Tibial nerve (tissue), 4 donors: Measurements from ENCODE around the gene COL4A1. TPM values are rescaled to one million over a fixed set of nuclear protein-coding genes. Genes with fewer than 3 reads are reported as not detected.

Experiments used
- DNase-seq, 2 donors: peaks; one replicate each; pipeline ENCODE4 v3.0.0-alpha.2; 2019; ENCODE audit warnings: low spot score in 2 of 2
- H3K27ac ChIP-seq, 4 donors: fragments of 200-600 bp; sonication (generic) in 3 of 4; one replicate each; pipeline ENCODE4 v1.5.1; 2017 to 2019; ENCODE audit warnings: mild to moderate bottlenecking in 1 of 4
- H3K27me3 ChIP-seq, 2 donors: fragments of 200-600 bp; sonication (generic) in 1 of 2; one replicate each; pipeline versions ENCODE4 v1.5.1 to v1.6.0; 2017 to 2019
- H3K36me3 ChIP-seq, 3 donors: fragments of 200-600 bp; sonication (generic); one replicate each; pipeline ENCODE4 v1.5.1; 2018 to 2019
- H3K4me1 ChIP-seq, 4 donors: fragments of 200-600 bp; sonication (generic) in 3 of 4; one replicate each; pipeline ENCODE4 v1.5.1; 2017 to 2019
- H3K4me3 ChIP-seq, 4 donors: fragments of 200-600 bp; sonication (generic) in 3 of 4; one replicate each; pipeline ENCODE4 v1.5.1; 2017 to 2019; ENCODE audit warnings: mild to moderate bottlenecking in 1 of 4, moderate library complexity in 1 of 4
- H3K9me3 ChIP-seq, 4 donors: fragments of 200-600 bp; sonication (generic) in 3 of 4; one replicate each; pipeline ENCODE4 v1.5.1; 2017 to 2019
- EP300 ChIP-seq, 2 donors: sonication (generic); formaldehyde crosslinking; IDR thresholded peaks; one replicate each; pipeline ENCODE4 v1.6.1; 2017; ENCODE audit warnings: antibody characterized with exemption in 2 of 2, mild to moderate bottlenecking in 1 of 2
- POLR2A ChIP-seq, 2 donors: fragments of 450-650 bp; IDR thresholded peaks; one replicate each; pipeline ENCODE4 v1.6.1; 2017; ENCODE audit warnings: antibody characterized with exemption in 2 of 2, mild to moderate bottlenecking in 2 of 2, moderate library complexity in 2 of 2
- WGBS, 2 donors: methylation state at CpG; one replicate each; pipeline ENCODE4 v1.1.5; 2018; 5-methylcytosine and 5-hydroxymethylcytosine counted together
- total RNA-seq, 4 donors: library from RNA; depleted of rRNA; stranded (reverse); fragments of >200 nt; gene quantifications; one replicate each; pipeline ENCODE4 v1.1.0, GENCODE V29; 2016
- TF ChIP-seq, protein P1 (sequence below), 5 experiments: fragments of 200-600 bp in 3 of 5; fragments of 450-650 bp in 2 of 5; sonication (generic) in 3 of 5; IDR thresholded peaks; one replicate each; pipeline ENCODE4 v1.5.1; 2016 to 2019; ENCODE audit warnings: antibody characterized with exemption in 5 of 5, mild to moderate bottlenecking in 3 of 5, moderate library complexity in 2 of 5

COL4A1 gene
- total RNA-seq, 4 donors from 2014 or later: 385 to 583 (median 526) TPM

DNA sequence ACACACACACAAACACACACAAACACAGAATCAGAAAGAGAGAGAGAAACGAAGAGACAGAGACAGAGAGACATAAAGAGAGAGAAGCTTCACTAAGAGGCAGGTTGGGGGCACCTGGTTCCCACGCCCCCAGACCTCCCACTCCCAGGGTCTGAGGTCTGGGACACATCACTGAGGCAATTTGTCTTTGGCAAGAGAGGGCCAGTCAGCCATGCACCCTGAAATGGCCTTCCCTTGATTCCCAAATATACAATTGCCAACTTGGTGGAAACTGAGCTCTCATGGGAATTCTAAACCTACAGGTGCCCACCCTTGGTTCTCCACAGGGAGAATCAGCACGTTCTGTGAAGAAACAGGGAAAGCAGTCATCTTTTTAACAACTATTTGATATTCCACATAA is 79.5 kb downstream of the COL4A1 start:
- TF ChIP-seq POLR2A (IDR thresholded peaks at IDR 0.05): no peak
- TF ChIP-seq, protein P1, sequence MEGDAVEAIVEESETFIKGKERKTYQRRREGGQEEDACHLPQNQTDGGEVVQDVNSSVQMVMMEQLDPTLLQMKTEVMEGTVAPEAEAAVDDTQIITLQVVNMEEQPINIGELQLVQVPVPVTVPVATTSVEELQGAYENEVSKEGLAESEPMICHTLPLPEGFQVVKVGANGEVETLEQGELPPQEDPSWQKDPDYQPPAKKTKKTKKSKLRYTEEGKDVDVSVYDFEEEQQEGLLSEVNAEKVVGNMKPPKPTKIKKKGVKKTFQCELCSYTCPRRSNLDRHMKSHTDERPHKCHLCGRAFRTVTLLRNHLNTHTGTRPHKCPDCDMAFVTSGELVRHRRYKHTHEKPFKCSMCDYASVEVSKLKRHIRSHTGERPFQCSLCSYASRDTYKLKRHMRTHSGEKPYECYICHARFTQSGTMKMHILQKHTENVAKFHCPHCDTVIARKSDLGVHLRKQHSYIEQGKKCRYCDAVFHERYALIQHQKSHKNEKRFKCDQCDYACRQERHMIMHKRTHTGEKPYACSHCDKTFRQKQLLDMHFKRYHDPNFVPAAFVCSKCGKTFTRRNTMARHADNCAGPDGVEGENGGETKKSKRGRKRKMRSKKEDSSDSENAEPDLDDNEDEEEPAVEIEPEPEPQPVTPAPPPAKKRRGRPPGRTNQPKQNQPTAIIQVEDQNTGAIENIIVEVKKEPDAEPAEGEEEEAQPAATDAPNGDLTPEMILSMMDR (IDR thresholded peaks at IDR 0.05): no peak
- TF ChIP-seq EP300 (IDR thresholded peaks at IDR 0.05): no peak
- H3K4me3 ChIP-seq: no peak overlapping the region
- peak overlapping the region in 2 of 4 donors; percentile 46 to 72 for H3K27ac ChIP-seq
- no peaks in the 10 kb centered on the region for H3K27me3 ChIP-seq
- H3K9me3 ChIP-seq: no peaks in the 10 kb centered on the region
- WGBS, 2 donors: 66 to 86% methylated on average over 3 of the region's 3 CpGs
- H3K36me3 ChIP-seq: no peaks in the 10 kb centered on the region
- peaks cover 0 to 53% (median 21%) of the 10 kb centered on the region in 4 donors for H3K4me1 ChIP-seq
- no peak for DNase-seq

DNA sequence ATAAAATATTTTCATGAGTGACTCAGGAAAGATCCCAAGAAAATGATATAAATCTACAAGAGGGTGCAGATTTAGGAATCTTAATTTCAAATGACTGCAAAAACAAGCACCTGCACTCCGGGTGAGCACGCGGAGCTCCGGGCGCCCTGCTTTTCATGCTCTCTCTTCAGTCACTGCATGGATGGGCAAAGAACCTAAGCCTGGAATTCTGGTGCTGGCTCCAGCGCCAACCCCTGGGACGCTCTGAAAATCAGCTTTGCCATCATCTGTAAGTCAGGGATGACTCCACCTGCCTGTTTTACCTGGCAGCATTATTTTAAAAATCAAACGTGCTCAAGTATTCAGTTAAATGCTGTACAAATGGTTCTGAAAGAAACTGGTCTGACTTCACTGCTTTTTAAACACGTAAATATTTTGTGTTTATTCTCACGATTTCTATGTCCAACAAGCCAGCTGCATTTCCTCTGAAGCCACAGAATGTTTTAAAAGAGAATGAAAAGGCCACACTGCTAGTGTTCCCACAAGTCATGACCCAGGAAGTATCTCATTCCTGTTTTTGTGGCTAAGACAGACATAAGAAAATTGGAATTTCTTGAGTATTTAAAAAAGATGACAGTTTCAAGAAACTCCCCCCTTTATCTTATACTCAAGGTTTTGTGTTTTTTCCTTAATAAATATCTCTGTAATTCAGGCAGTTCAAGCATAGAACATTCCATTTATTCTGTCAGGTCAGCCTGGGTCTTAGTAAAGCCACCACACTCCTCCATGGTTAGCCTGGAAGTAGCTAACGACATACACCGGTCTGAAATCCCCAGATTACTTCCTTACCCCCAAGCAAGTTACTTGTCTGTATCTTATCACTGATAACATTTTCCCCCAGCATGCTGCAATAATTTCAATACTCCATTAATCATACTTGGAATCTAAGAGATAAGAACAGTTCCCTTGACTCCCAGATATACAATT is 81.1 kb downstream of the COL4A1 start:
- no peak for DNase-seq
- Histone ChIP-seq H3K36me3 (no peaks in the 10 kb centered on the region), H3K27ac (peak overlapping the region in 3 of 4 donors; percentile 13 to 61 (median 38)), H3K27me3 (no peaks in the 10 kb centered on the region), H3K9me3 (no peaks in the 10 kb centered on the region), H3K4me3 (no peak overlapping the region), H3K4me1 (peaks cover 0 to 59% (median 23%) of the 10 kb centered on the region in 4 donors)
- 62% methylated on average over 12 of the region's 12 CpGs for WGBS, 2 donors
- TF ChIP-seq EP300 (IDR thresholded peaks at IDR 0.05): no peak
- TF ChIP-seq, protein P1 (IDR thresholded peaks at IDR 0.05): no peak
- TF ChIP-seq POLR2A (IDR thresholded peaks at IDR 0.05): no peak

DNA sequence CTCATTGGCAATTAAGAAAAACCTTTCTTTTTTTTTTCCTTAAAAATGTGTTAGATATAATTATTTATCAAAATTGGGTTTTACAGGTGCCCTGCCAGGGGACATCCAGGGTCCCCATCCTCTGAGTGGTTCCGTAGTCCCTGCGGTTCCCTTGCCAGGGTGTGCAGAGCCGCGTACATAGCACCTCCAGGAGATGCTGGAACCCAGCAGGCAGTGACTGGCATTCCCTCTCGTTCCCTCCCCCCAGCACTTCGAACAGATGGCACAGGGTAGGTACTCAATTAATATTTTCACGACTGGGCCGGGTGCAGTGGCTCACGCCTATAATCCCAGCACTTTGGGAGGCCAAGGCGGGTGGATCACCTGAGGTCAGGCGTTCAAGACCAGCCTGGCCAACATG is 82.0 kb downstream of the COL4A1 start:
- no peaks in the 10 kb centered on the region for H3K36me3 ChIP-seq
- no peaks in the 10 kb centered on the region for H3K9me3 ChIP-seq
- peaks cover 0 to 67% (median 25%) of the 10 kb centered on the region in 4 donors for H3K4me1 ChIP-seq
- 93 to 95% methylated on average over 11 of the region's 11 CpGs for WGBS, 2 donors
- DNase-seq: no peak
- no peak overlapping the region for H3K27ac ChIP-seq
- no peak overlapping the region for H3K4me3 ChIP-seq
- H3K27me3 ChIP-seq: no peaks in the 10 kb centered on the region
- TF ChIP-seq, protein P1 (IDR thresholded peaks at IDR 0.05): no peak
- TF ChIP-seq EP300 (IDR thresholded peaks at IDR 0.05) (no peak), POLR2A (IDR thresholded peaks at IDR 0.05) (no peak)

DNA sequence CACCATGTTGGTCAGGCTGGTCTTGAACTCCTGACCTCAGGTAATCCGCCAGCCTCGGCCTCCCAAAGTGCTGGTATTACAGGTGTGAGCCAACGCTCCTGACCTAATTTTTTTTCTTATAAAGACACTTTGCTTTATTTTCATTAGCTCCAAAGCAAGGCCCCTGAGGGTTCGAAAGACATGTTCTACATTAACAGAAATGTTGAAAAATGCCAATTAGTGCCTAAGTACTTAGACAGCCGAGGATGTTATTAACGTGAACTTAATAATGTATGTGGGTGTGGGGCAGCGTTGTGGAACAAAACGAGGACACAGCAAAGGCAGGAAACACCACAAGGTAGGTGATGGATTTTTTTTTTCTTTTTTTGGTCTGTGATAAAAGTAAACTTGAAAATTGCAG is 82.4 kb downstream of the COL4A1 start:
- no peak for TF ChIP-seq EP300 (IDR thresholded peaks at IDR 0.05)
- Histone ChIP-seq H3K4me1 (peaks cover 0 to 65% (median 25%) of the 10 kb centered on the region in 4 donors), H3K36me3 (no peaks in the 10 kb centered on the region), H3K4me3 (no peak overlapping the region), H3K27me3 (no peaks in the 10 kb centered on the region), H3K9me3 (no peaks in the 10 kb centered on the region), H3K27ac (peak overlapping the region in 2 of 4 donors; percentile 2 to 69)
- no peak for DNase-seq
- 70 to 82% methylated on average over 8 of the region's 8 CpGs for WGBS, 2 donors

DNA sequence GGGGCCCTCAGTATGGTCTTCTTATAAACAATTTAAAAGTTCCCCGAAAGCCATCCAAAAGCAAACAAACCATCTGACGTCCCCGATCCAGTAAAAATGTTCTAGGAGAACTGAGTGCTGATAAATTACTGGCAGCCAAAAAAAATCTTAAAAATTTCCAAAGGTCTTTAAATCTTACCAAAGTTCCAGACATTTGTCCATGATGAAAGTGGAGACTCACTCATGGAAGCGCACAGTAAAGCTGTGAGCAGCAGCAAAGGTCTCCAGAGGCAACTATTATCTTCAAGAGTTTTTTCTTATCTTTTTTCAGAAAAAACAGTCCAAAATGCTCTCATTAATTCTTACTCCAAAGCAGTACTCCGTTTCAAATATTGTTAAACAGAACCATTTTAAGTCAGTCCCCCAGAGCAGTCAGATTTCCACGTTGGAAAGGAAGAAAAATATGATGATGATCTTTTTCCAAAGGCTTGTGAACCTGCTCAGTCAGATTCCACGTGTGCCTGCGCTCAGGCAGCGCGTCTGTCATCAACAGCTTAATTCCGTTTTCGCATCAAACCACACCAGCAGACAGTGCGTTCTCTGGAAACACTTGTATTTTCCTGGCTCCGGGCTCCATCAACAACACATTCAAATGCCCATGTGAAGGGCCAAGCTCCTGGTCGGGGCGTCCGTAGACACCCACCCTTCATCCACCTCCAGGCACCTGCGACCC is 85.4 kb downstream of the COL4A1 start:
- Histone ChIP-seq H3K4me1 (peaks cover 0 to 72% (median 41%) of the 10 kb centered on the region in 4 donors), H3K36me3 (no peaks in the 10 kb centered on the region), H3K4me3 (no peak overlapping the region), H3K27me3 (no peaks in the 10 kb centered on the region), H3K9me3 (no peaks in the 10 kb centered on the region), H3K27ac (peak overlapping the region; percentile 71 to 89 (median 79))
- 42 to 52% methylated on average over 18 of the region's 18 CpGs for WGBS, 2 donors
- no peak for DNase-seq
- TF ChIP-seq, protein P1 (IDR thresholded peaks at IDR 0.05): no peak
- no peak for TF ChIP-seq EP300 (IDR thresholded peaks at IDR 0.05)
- TF ChIP-seq POLR2A (IDR thresholded peaks at IDR 0.05): no peak
